ENCODE measurements around the gene HTD2. TPM values are rescaled to one million over a fixed set of nuclear protein-coding genes. Genes with fewer than 3 reads are reported as not detected.
"Not testable (repeated sequence)": the region's sequence is repeated elsewhere in the genome, so short reads cannot be mapped to it uniquely, and the experiment has no call there.

The HTD2 gene
- polyA plus RNA-seq, 1 experiment: 5.2 TPM

GRCh38 chr3:58261954-58262666 is 44.2 kb upstream of the HTD2 start:
- TF ChIP-seq, protein P1, sequence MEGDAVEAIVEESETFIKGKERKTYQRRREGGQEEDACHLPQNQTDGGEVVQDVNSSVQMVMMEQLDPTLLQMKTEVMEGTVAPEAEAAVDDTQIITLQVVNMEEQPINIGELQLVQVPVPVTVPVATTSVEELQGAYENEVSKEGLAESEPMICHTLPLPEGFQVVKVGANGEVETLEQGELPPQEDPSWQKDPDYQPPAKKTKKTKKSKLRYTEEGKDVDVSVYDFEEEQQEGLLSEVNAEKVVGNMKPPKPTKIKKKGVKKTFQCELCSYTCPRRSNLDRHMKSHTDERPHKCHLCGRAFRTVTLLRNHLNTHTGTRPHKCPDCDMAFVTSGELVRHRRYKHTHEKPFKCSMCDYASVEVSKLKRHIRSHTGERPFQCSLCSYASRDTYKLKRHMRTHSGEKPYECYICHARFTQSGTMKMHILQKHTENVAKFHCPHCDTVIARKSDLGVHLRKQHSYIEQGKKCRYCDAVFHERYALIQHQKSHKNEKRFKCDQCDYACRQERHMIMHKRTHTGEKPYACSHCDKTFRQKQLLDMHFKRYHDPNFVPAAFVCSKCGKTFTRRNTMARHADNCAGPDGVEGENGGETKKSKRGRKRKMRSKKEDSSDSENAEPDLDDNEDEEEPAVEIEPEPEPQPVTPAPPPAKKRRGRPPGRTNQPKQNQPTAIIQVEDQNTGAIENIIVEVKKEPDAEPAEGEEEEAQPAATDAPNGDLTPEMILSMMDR (IDR thresholded peaks at IDR 0.05; ENCODE audit: insufficient read depth, low read depth, low read length): no peak
- Histone ChIP-seq H3K4me3 (ENCODE audit: low read depth, low read length) (no peak overlapping the region), H3K36me3 (ENCODE audit: control insufficient read depth, insufficient read depth, low read length) (peaks cover 2% of the 10 kb centered on the region), H3K27me3 (ENCODE audit: control insufficient read depth, insufficient read depth, low read length) (no peaks in the 10 kb centered on the region)
- no peak for DNase-seq (ENCODE audit: low read depth)
- ChIA-PET CTCF (interaction anchor here (2.2 kb wide), 1 partner anchor 44 kb away, joined by 9 read pairs; the partner anchor contains the start of genes HTD2 and RPP14), POLR2A (no interaction called here)

- Histone ChIP-seq H3K27me3 (ENCODE audit: control insufficient read depth, insufficient read depth, low read length) (no peaks in the 10 kb centered on the region), H3K36me3 (ENCODE audit: control insufficient read depth, insufficient read depth, low read length) (no peaks in the 10 kb centered on the region; the same call in 1 of the 2 replicates), H3K4me3 (ENCODE audit: low read depth, low read length) (no peak overlapping the region)
- CTCF ChIA-PET: no interaction called here
- no peak for DNase-seq (ENCODE audit: low read depth)
- TF ChIP-seq, protein P1 (IDR thresholded peaks at IDR 0.05; ENCODE audit: insufficient read depth, low read depth, low read length): no peak
- POLR2A ChIA-PET: no interaction called here
Measured at GRCh38 chr3:58266577-58266976, 39.7 kb upstream of the HTD2 start.

GRCh38 chr3:58267543-58267942 is 38.8 kb upstream of the HTD2 start:
- POLR2A ChIA-PET; CTCF ChIA-PET; DNase-seq (ENCODE audit: low read depth): not testable (repeated sequence)

DNA sequence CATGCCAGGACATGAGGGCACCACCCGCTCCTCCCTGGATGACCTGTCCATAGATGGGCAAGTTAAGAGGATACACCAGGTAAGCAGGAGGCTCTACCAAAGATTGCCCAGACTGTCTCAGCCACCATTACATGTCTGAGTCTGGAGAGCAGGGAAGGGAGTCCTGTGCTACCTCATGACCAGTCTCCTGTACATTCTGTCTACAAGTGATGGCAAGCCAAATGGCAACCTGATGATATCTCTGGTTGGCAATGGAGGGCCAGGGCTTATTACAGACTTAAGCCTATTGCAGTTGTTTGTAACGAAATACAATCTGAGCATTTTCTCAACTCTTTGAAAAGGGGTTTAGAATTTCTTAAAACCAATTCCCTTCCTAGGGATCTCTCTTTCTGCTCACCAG is 37.0 kb upstream of the HTD2 start:
- CTCF ChIA-PET: interaction anchor here (1.6 kb wide), 1 partner anchor 11 kb away, joined by 5 read pairs; no protein-coding TSS in a partner anchor
- TF ChIP-seq, protein P1 (IDR thresholded peaks at IDR 0.05; ENCODE audit: insufficient read depth, low read depth, low read length): no peak
- DNase-seq (ENCODE audit: low read depth): no peak
- Histone ChIP-seq H3K27me3 (ENCODE audit: control insufficient read depth, insufficient read depth, low read length) (no peaks in the 10 kb centered on the region), H3K4me3 (ENCODE audit: low read depth, low read length) (no peak overlapping the region), H3K36me3 (ENCODE audit: control insufficient read depth, insufficient read depth, low read length) (no peaks in the 10 kb centered on the region; the same call in 1 of the 2 replicates)
- POLR2A ChIA-PET: no interaction called here

More at GRCh38 chr3:58267543-58267942, 38.8 kb upstream of the HTD2 start:
- H3K4me3 ChIP-seq (ENCODE audit: low read depth, low read length); H3K27me3 ChIP-seq (ENCODE audit: control insufficient read depth, insufficient read depth, low read length); H3K36me3 ChIP-seq (ENCODE audit: control insufficient read depth, insufficient read depth, low read length): not testable (repeated sequence)

GRCh38 chr3:58270485-58270884 is 35.8 kb upstream of the HTD2 start:
- Histone ChIP-seq H3K36me3 (ENCODE audit: control insufficient read depth, insufficient read depth, low read length) (no peaks in the 10 kb centered on the region; the same call in 1 of the 2 replicates), H3K27me3 (ENCODE audit: control insufficient read depth, insufficient read depth, low read length) (no peaks in the 10 kb centered on the region), H3K4me3 (ENCODE audit: low read depth, low read length) (no peak overlapping the region)
- DNase-seq (ENCODE audit: low read depth): no peak
- TF ChIP-seq, protein P1 (IDR thresholded peaks at IDR 0.05; ENCODE audit: insufficient read depth, low read depth, low read length): no peak
- POLR2A ChIA-PET: no interaction called here
- CTCF ChIA-PET: interaction anchor here (0.8 to 2.3 kb wide), 5 partner anchors 10 to 103 kb away, joined by 5 to 7 read pairs (median 7); partner anchors contain the start of genes HTD2 and RPP14
